ENCODE results near the gene PIPOX.

DNA sequence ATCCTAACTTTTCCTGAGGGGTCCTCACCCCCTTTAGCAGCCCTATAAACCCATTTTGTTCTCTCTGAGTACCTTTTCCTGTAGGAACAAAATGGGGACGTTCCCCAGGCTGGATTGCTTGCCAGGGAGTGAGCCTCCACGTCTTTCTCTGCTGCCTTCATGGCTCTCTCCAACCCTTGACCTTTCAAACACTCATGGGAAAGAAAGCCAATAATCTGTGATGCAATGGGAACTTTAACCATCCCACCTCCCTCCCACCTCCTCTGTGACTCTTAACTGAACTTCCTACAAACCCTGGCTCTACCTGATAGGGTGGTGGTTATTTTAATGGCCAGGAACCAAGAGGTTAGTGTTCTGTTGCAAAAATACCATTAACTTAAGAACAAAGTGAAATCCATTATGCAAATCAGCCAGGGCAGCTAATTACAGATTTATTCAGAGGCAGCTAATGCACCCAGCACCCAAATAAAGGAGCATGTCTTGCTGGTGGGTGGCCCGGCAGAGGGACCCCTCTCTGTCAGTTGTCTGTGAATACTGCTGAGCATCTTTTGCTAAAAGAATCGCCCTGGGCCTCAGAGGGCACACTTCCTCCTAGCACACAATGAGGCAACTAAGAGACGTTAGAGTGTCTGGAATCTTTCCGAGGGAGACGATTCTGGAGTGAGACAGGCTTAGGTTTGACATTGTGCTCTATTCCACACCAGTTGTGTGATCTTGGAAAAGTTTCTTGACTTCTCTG is 3.0 kb downstream of the PIPOX start:
- TF ChIP-seq POLR2A (IDR thresholded peaks at IDR 0.05): no peak
- TF ChIP-seq, protein P1, sequence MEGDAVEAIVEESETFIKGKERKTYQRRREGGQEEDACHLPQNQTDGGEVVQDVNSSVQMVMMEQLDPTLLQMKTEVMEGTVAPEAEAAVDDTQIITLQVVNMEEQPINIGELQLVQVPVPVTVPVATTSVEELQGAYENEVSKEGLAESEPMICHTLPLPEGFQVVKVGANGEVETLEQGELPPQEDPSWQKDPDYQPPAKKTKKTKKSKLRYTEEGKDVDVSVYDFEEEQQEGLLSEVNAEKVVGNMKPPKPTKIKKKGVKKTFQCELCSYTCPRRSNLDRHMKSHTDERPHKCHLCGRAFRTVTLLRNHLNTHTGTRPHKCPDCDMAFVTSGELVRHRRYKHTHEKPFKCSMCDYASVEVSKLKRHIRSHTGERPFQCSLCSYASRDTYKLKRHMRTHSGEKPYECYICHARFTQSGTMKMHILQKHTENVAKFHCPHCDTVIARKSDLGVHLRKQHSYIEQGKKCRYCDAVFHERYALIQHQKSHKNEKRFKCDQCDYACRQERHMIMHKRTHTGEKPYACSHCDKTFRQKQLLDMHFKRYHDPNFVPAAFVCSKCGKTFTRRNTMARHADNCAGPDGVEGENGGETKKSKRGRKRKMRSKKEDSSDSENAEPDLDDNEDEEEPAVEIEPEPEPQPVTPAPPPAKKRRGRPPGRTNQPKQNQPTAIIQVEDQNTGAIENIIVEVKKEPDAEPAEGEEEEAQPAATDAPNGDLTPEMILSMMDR (IDR thresholded peaks at IDR 0.05): no peak
